Esophagus squamous epithelium (tissue), 5 donors: ENCODE data around the gene SIPA1L2. TPM values are rescaled to one million over a fixed set of nuclear protein-coding genes. Genes with fewer than 3 reads are reported as not detected.

Experiments used
- DNase-seq: peaks from one replicate; lab custom pipeline; 2025; lab: John Stamatoyannopoulos, UW
- H3K27ac ChIP-seq, 4 donors: fragments of 200-600 bp; sonication (generic); one replicate each; pipeline ENCODE4 v1.5.1; 2016 to 2019; ENCODE audit warnings: mild to moderate bottlenecking in 1 of 4
- H3K27me3 ChIP-seq, 4 donors: fragments of 200-600 bp; sonication (generic); 1 replicate in 3 of 4; 2 replicates in 1 of 4; pipeline versions ENCODE4 v1.5.1 to v1.6.0; 2017 to 2021; ENCODE audit warnings: antibody characterized with exemption in 1 of 4
- H3K36me3 ChIP-seq, 3 donors: fragments of 200-600 bp; sonication (generic); one replicate each; pipeline ENCODE4 v1.5.1; 2016 to 2019
- H3K4me1 ChIP-seq, 3 donors: fragments of 200-600 bp; sonication (generic); one replicate each; pipeline ENCODE4 v1.5.1; 2017 to 2019
- H3K4me3 ChIP-seq, 4 donors: fragments of 200-600 bp; sonication (generic); 1 replicate in 3 of 4; 2 replicates in 1 of 4; pipeline ENCODE4 v1.5.1; 2016 to 2019; ENCODE audit warnings: mild to moderate bottlenecking in 2 of 4, moderate library complexity in 1 of 4
- H3K9me3 ChIP-seq, 3 donors: fragments of 200-600 bp; sonication (generic); one replicate each; pipeline ENCODE4 v1.5.1; 2016 to 2019
- CTCF ChIP-seq, 6 experiments: fragments of 450-650 bp in 4 of 6; fragments of 200-600 bp in 2 of 6; sonication (generic) in 2 of 6; IDR thresholded peaks; one replicate each; pipeline ENCODE4 v1.5.1; 2016 to 2019; ENCODE audit warnings: antibody characterized with exemption in 6 of 6, mild to moderate bottlenecking in 4 of 6, moderate library complexity in 4 of 6
- POLR2A ChIP-seq, 4 donors: fragments of 450-650 bp; IDR thresholded peaks; one replicate each; pipeline ENCODE4 v1.6.1; 2017; ENCODE audit warnings: antibody characterized with exemption in 4 of 4, mild to moderate bottlenecking in 4 of 4, moderate library complexity in 3 of 4
- WGBS, 2 donors: methylation state at CpG; one replicate each; pipeline ENCODE4 v1.1.5; 2018; 5-methylcytosine and 5-hydroxymethylcytosine counted together
- intact Hi-C: fragments of 100-400 bp; cut with DNase I; formaldehyde crosslinking; loops from one replicate; pipeline ENCODE4 v1.15.0; 2022
- total RNA-seq, 4 donors: library from RNA; depleted of rRNA; stranded (reverse); fragments of >200 nt; gene quantifications; one replicate each; pipeline ENCODE4 v1.1.0, GENCODE V29; 2016
- donor health status: DM: yes; HTN: yes; CAD: no.

Gene SIPA1L2
- total RNA-seq, 4 donors from 2014 or later: 29.5 to 51.3 (median 46.0) TPM

DNA sequence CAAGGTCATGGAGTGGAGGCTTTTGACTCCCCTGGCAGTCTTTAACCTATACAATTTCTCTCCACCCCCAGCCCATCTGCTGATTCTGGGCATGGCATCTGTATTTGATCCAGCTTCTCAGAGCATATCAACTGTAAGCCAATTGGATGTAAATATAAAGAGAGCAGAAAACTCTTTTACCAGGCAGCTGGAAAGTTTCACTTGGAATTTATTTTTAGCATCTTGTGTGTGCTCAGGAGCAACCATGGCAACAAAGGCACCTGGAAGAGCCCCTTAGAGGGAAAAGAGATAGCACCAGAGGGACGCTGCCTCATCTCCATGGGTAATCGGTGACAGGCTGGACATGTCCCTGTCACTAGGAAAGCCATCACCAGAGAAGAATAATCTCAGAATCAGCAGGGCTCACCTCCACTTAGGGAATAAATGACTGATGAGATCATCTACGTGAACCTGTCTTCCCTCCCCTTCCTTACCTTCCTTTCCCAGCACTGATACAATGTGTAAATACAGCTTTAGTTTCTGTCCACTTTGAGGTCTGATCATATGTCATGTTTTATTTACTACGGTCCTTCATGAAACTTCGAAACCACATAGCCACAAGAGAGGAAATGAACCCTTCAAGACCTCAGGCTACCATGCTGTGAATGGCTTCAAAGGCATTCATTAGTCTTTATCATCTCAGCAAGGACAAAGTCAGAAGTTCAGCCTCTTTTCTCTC, 25.3 kb upstream of the SIPA1L2 start:
- Histone ChIP-seq H3K36me3 (no peaks in the 10 kb centered on the region), H3K27me3 (peaks cover 0 to 4% (median 0%) of the 10 kb centered on the region in 4 donors), H3K4me3 (no peak overlapping the region), H3K4me1 (peaks cover 2 to 24% (median 7%) of the 10 kb centered on the region in 3 donors), H3K9me3 (no peaks in the 10 kb centered on the region), H3K27ac (no peak overlapping the region)
- TF ChIP-seq POLR2A (IDR thresholded peaks at IDR 0.05) (no peak), CTCF (IDR thresholded peaks at IDR 0.05) (no peak)
- WGBS, 2 donors: 73 to 75% methylated on average over 5 of the region's 5 CpGs
- intact Hi-C loops: no loop called here
- DNase-seq: no peak

DNA sequence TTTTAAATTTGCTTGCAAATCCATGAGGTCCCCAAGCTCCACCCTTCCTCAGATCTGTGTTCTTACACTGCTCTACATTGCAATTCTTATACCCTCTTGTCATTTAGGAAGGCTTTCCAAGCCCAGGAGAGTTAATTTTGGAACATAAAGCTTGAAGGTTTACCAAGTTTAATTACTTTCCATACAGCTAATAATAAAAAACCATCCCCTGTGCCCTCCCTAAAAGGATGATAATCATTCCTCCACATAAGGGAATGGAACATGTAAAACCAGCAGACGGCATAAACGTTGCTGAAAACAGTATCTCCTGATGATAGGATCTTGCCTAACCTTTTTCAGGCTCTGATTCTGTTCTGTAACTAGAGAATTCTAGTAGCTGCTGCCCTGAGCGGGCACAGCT, 23.9 kb upstream of the SIPA1L2 start:
- WGBS, 2 donors: 79 to 86% methylated on average over 3 of the region's 3 CpGs
- TF ChIP-seq POLR2A (IDR thresholded peaks at IDR 0.05): no peak
- TF ChIP-seq CTCF (IDR thresholded peaks at IDR 0.05): no peak
- no peaks in the 10 kb centered on the region for H3K9me3 ChIP-seq
- DNase-seq: no peak
- intact Hi-C loops: no loop called here
- peaks cover 0 to 4% (median 0%) of the 10 kb centered on the region in 4 donors for H3K27me3 ChIP-seq
- peaks cover 9 to 38% (median 10%) of the 10 kb centered on the region in 3 donors for H3K4me1 ChIP-seq
- H3K27ac ChIP-seq: no peak overlapping the region
- no peak overlapping the region for H3K4me3 ChIP-seq
- H3K36me3 ChIP-seq: no peaks in the 10 kb centered on the region

DNA sequence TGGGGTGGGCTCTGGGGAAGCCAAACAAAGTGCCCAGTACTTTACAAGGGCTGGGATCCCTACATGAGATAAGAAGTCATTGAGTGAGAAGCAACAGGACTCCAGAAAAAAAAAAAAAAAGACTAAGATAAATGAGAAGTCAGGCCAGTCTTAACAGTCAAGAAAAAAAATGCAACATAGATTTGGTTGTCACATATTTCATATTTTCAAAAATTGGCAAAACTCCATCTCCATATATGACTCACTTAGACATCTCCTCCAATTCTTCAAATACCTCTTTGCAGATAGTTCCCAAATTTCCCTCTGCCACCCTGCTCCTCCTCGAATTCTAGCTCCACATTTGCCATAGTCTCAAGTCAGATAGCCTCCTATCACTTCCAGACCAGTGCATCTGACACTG, 20.9 kb upstream of the SIPA1L2 start:
- 38 to 50% methylated on average over 1 of the region's 1 CpG for WGBS, 2 donors
- intact Hi-C loops: no loop called here
- no peak for TF ChIP-seq POLR2A (IDR thresholded peaks at IDR 0.05)
- TF ChIP-seq CTCF (IDR thresholded peaks at IDR 0.05): no peak
- DNase-seq: no peak
- Histone ChIP-seq H3K4me1 (peaks cover 9 to 53% (median 12%) of the 10 kb centered on the region in 3 donors), H3K27me3 (peaks cover 0 to 4% (median 0%) of the 10 kb centered on the region in 4 donors), H3K4me3 (no peak overlapping the region), H3K27ac (peak overlapping the region in 2 of 4 donors; percentile 31 to 56), H3K9me3 (no peaks in the 10 kb centered on the region), H3K36me3 (no peaks in the 10 kb centered on the region)

DNA sequence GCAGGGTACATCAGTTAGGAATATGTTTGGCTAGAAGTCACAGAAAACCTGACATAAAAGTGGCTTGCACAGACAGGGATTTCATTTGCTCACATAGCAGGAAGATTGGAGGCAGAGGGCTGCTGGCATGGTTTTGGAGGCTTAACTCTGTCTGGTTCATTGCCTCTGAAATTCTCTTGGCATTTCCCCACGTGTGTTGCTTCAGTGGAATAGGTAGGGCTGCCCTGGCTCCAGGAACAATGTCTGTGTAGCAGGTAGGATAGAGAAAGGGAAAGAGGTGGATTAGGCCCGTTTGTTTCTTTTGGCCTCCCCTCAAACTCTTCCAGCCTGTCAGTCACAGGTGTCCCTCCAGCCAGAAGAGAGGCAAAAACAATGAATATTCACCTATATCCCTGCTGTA, 20.5 kb upstream of the SIPA1L2 start:
- no peak for DNase-seq
- peaks cover 9 to 56% (median 12%) of the 10 kb centered on the region in 3 donors for H3K4me1 ChIP-seq
- peaks cover 0 to 4% (median 0%) of the 10 kb centered on the region in 4 donors for H3K27me3 ChIP-seq
- H3K27ac ChIP-seq: peak overlapping the region in 2 of 4 donors; percentile 54 to 56
- no peak overlapping the region for H3K4me3 ChIP-seq
- no peaks in the 10 kb centered on the region for H3K9me3 ChIP-seq
- intact Hi-C loops: no loop called here
- WGBS, 2 donors: 21 to 33% methylated on average over 1 to 2 of the region's 2 CpGs
- TF ChIP-seq CTCF (IDR thresholded peaks at IDR 0.05) (no peak), POLR2A (IDR thresholded peaks at IDR 0.05) (no peak)
- H3K36me3 ChIP-seq: no peaks in the 10 kb centered on the region

- H3K4me3 ChIP-seq: no peak overlapping the region
- H3K27me3 ChIP-seq: no peaks in the 10 kb centered on the region
- peak overlapping the region in 3 of 4 donors; percentile 17 to 48 (median 31) for H3K27ac ChIP-seq
- H3K9me3 ChIP-seq: no peaks in the 10 kb centered on the region
- DNase-seq: no peak
- intact Hi-C loops: no loop called here
- H3K36me3 ChIP-seq: no peaks in the 10 kb centered on the region
- H3K4me1 ChIP-seq: peaks cover 9 to 60% (median 12%) of the 10 kb centered on the region in 3 donors
- no peak for TF ChIP-seq CTCF (IDR thresholded peaks at IDR 0.05)
- TF ChIP-seq POLR2A (IDR thresholded peaks at IDR 0.05): no peak
- WGBS, 2 donors: 33 to 47% methylated on average over 3 of the region's 3 CpGs
Measured at GRCh38 chr1:232648316-232648715, 18.4 kb upstream of the SIPA1L2 start.
